K562 (cell line): ENCODE data around the gene TEX53. TPM values are rescaled to one million over a fixed set of nuclear protein-coding genes. Genes with fewer than 3 reads are reported as not detected.

ENCODE experiments used
- E2F4 ChIP-seq: sonication (generic); formaldehyde crosslinking; IDR thresholded peaks from 2 replicates; pipeline ENCODE4 v1.8.0; 2022; ENCODE audit warnings: mild to moderate bottlenecking, low read depth, missing genetic modification reagents
- E2F5 ChIP-seq: sonication (generic); formaldehyde crosslinking; IDR thresholded peaks from 2 replicates; pipeline ENCODE4 v1.8.0; 2022; ENCODE audit warnings: mild to moderate bottlenecking, missing genetic modification reagents
- GABPA ChIP-seq: fragments of 200-800 bp; sonication (Bioruptor generic); conservative IDR thresholded peaks from 2 replicates; pipeline ENCODE4 v1.6.1; 2016; ENCODE audit warnings: low read depth, missing genetic modification characterization, missing compliant biosample characterization
- HNRNPK ChIP-seq: fragments of 200-400 bp; formaldehyde crosslinking; IDR thresholded peaks from one replicate; pipeline ENCODE4 v1.6.1; 2018; ENCODE audit warnings: mild to moderate bottlenecking, low read depth, low read length; ENCODE audit not compliant: poor library complexity, severe bottlenecking
- MTF1 ChIP-seq: fragments of 250-450 bp; sonication (Bioruptor Pico); IDR thresholded peaks from 2 replicates; pipeline ENCODE4 v1.9.0; 2021; ENCODE audit warnings: moderate library complexity, mild to moderate bottlenecking, inconsistent platforms, borderline replicate concordance
- USF2 ChIP-seq: sonication (generic); formaldehyde crosslinking; IDR thresholded peaks from 2 replicates; pipeline ENCODE4 v1.5.0; 2020; ENCODE audit warnings: missing genetic modification reagents
- ZNF444 ChIP-seq: fragments of 250-450 bp; sonication (Bioruptor Pico); IDR thresholded peaks from 2 replicates; pipeline ENCODE4 v1.4.0; 2020; ENCODE audit warnings: mild to moderate bottlenecking, moderate library complexity
- polyA plus RNA-seq, 8 experiments: library from polyadenylated mRNA; depleted of rRNA in 4 of 8; stranded (reverse) in 5 of 8; unstranded in 3 of 8; fragments of >200 nt; fragmentation: Nextera tagmentation in 2 of 8; fragmentation: Illumina TruSeq in 1 of 8; extraction: Ambion mirVana in 2 of 8; extraction: Trizol in 1 of 8; gene quantifications; 2 replicates each; pipeline versions ENCODE4 v1.2.1 to v1.2.3, GENCODE V29; 2011 to 2014; ENCODE audit warnings: inconsistent platforms in 1 of 8, missing spikeins in 1 of 8
- total RNA-seq, 7 experiments: library from RNA; depleted of rRNA in 6 of 7; stranded (reverse); fragments of >200 nt in 6 of 7; fragmentation: Illumina TruSeq in 2 of 7; extraction: Trizol in 2 of 7; gene quantifications; 2 replicates each; pipeline versions ENCODE4 v1.2.1 to v1.2.3, GENCODE V29; 2011 to 2021; ENCODE audit warnings: low replicate concordance in 1 of 7
- TF ChIP-seq, protein P1 (sequence below): fragments of 150-350 bp; conservative IDR thresholded peaks from 2 replicates; pipeline ENCODE4 v1.6.1; 2014; ENCODE audit warnings: low read length

The TEX53 gene
- total and polyA plus RNA-seq, 9 of the 15 experiments (the other 6 are each of a cell fraction or from before 2014, with no cell fraction given), result not detected

DNA sequence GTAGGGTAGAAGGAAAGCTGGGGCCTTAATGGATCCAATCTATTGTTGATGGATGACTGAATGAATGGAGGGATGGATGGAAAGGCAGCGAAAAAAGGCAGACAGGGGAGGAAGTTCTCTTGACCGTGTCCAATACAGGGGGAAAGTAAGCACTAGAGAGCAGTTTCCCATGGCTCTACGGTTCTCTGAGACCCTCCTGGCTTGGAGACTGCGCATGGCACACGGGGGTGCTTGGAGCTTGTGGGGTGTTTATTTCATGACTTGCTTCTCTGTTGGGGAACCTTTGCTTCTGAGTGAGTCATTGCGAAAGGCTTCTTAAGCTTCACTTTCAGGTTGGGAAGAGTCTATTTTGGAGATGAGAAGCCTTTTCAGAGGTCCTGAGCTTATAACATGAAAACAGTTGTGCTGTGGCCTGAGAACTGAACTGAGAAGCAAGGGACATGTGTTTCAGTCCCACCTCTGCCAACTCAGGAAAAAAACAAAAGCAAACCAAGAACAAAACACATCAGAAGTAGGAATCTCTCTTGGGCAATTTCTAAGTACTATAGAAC lies 37.2 kb upstream of the TEX53 start (continued):
- TF ChIP-seq E2F4 (CRISPR knock-in tag), result no peak
- no peak for TF ChIP-seq ZNF444
- TF ChIP-seq GABPA, result no peak
- TF ChIP-seq, protein P1, sequence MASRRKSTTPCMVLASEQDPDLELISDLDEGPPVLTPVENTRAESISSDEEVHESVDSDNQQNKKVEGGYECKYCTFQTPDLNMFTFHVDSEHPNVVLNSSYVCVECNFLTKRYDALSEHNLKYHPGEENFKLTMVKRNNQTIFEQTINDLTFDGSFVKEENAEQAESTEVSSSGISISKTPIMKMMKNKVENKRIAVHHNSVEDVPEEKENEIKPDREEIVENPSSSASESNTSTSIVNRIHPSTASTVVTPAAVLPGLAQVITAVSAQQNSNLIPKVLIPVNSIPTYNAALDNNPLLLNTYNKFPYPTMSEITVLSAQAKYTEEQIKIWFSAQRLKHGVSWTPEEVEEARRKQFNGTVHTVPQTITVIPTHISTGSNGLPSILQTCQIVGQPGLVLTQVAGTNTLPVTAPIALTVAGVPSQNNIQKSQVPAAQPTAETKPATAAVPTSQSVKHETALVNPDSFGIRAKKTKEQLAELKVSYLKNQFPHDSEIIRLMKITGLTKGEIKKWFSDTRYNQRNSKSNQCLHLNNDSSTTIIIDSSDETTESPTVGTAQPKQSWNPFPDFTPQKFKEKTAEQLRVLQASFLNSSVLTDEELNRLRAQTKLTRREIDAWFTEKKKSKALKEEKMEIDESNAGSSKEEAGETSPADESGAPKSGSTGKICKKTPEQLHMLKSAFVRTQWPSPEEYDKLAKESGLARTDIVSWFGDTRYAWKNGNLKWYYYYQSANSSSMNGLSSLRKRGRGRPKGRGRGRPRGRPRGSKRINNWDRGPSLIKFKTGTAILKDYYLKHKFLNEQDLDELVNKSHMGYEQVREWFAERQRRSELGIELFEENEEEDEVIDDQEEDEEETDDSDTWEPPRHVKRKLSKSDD, result no peak
- TF ChIP-seq E2F5 (CRISPR knock-in tag), result no peak
- no peak for TF ChIP-seq USF2
- TF ChIP-seq MTF1 (CRISPR knock-in tag), result no peak
- TF ChIP-seq HNRNPK, result no peak
